ENCODE data around the gene BAG1.

BAG1 gene

GRCh38 chr9:33241298-33241697 is 23.2 kb downstream of the BAG1 start:
- no peak for DNase-seq

GRCh38 chr9:33239921-33240320 is 24.6 kb downstream of the BAG1 start, which contains the start of gene SPINK4:
SPINK4 (plus strand) TSS chr9:33240167; CDS start chr9:33240209, 42 bp downstream.
- no peak for DNase-seq

- no peak for DNase-seq
These were observed 27.9 kb downstream of the BAG1 start for GRCh38 chr9:33236571-33236970.

GRCh38 chr9:33234511-33235467 is 29.7 kb downstream of the BAG1 start:
- DNase-seq, result no peak

GRCh38 chr9:33233626-33234342 is 30.7 kb downstream of the BAG1 start:
- peak; percentile 90 for DNase-seq

GRCh38 chr9:33232815-33233214 is 31.7 kb downstream of the BAG1 start:
- no peak for DNase-seq

- no peak for DNase-seq
These were observed 32.9 kb downstream of the BAG1 start for GRCh38 chr9:33231623-33231942.

GRCh38 chr9:33230756-33231622 is 33.5 kb downstream of the BAG1 start:
- DNase-seq, result no peak

GRCh38 chr9:33229359-33230114 is 35.0 kb downstream of the BAG1 start:
- no peak for DNase-seq

- no peak for DNase-seq
These were observed 35.9 kb downstream of the BAG1 start for GRCh38 chr9:33228606-33229005.

- DNase-seq, result no peak
These were observed 36.8 kb downstream of the BAG1 start for GRCh38 chr9:33227741-33228140.

- no peak for DNase-seq
These were observed 37.5 kb downstream of the BAG1 start for GRCh38 chr9:33227008-33227398.

GRCh38 chr9:33225319-33226147 is 39.0 kb downstream of the BAG1 start:
- DNase-seq, result peak; percentile 76

GRCh38 chr9:33223696-33224095 is 40.8 kb downstream of the BAG1 start:
- peak; percentile 45 for DNase-seq

- DNase-seq, result no peak
These were observed 42.5 kb downstream of the BAG1 start for GRCh38 chr9:33222031-33222430.

GRCh38 chr9:33221568-33221884 is 43.0 kb downstream of the BAG1 start:
- DNase-seq, result no peak

- DNase-seq, result no peak
These were observed 43.6 kb downstream of the BAG1 start for GRCh38 chr9:33220681-33221567.

GRCh38 chr9:33211695-33212393 is 52.7 kb downstream of the BAG1 start:
- DNase-seq, result peak; percentile 48

- no peak for DNase-seq
These were observed 54.3 kb downstream of the BAG1 start for GRCh38 chr9:33210006-33210715.

Data from fibroblast of skin of back (primary cell).